ENCODE results near the gene PXDN. TPM values are rescaled to one million over a fixed set of nuclear protein-coding genes. Genes with fewer than 3 reads are reported as not detected.

Gene PXDN
- total RNA-seq, 4 donors from 2014 or later: 9.0 to 46.2 (median 18.5) TPM

DNA sequence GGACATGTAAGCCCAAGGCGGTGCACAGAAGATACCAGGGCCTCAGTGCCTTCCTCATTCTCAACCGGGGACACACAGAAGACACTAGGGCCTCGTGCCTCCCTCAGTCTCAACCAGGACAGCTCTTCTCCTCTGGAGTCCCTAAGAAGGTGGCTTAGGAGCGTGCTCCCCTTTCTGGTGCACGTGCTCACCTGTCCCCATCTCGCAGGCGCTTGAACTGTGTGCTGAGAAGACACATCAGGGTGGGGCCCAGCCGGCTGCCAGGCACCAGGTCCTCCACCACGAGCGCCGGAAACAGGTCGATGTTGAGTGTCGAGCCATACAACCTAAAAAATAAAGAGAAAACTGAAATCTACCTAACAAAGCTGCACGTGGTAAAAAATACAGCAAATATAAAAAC is 99.9 kb downstream of the PXDN start:
- no peak for DNase-seq
- Histone ChIP-seq H3K4me3 (no peak overlapping the region), H3K9me3 (no peaks in the 10 kb centered on the region), H3K36me3 (no peaks in the 10 kb centered on the region), H3K27me3 (no peaks in the 10 kb centered on the region), H3K27ac (no peak overlapping the region), H3K4me1 (peaks cover 5 to 23% (median 10%) of the 10 kb centered on the region in 4 donors)
- TF ChIP-seq, protein P1, sequence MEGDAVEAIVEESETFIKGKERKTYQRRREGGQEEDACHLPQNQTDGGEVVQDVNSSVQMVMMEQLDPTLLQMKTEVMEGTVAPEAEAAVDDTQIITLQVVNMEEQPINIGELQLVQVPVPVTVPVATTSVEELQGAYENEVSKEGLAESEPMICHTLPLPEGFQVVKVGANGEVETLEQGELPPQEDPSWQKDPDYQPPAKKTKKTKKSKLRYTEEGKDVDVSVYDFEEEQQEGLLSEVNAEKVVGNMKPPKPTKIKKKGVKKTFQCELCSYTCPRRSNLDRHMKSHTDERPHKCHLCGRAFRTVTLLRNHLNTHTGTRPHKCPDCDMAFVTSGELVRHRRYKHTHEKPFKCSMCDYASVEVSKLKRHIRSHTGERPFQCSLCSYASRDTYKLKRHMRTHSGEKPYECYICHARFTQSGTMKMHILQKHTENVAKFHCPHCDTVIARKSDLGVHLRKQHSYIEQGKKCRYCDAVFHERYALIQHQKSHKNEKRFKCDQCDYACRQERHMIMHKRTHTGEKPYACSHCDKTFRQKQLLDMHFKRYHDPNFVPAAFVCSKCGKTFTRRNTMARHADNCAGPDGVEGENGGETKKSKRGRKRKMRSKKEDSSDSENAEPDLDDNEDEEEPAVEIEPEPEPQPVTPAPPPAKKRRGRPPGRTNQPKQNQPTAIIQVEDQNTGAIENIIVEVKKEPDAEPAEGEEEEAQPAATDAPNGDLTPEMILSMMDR (IDR thresholded peaks at IDR 0.05): no peak
- TF ChIP-seq EP300 (IDR thresholded peaks at IDR 0.05; ENCODE audit: low read depth) (no peak), POLR2AphosphoS5 (IDR thresholded peaks at IDR 0.05) (no peak), POLR2A (IDR thresholded peaks at IDR 0.05) (no peak)
- intact Hi-C loops (cut with DNase I; ENCODE audit: low total_unique reads): no loop called here
- WGBS, 2 donors (ENCODE audit: low coverage in 1 of 2): 83 to 90% methylated on average over 8 to 14 of the region's 14 CpGs
- in situ Hi-C loops (cut with MboI; ENCODE audit: low pct_ligation_motif_present in 1 of 4, low pct_unique_long_range_greater_than_20kb in 1 of 4, low sequenced_read_pairs in 3 of 4): no loop called here

DNA sequence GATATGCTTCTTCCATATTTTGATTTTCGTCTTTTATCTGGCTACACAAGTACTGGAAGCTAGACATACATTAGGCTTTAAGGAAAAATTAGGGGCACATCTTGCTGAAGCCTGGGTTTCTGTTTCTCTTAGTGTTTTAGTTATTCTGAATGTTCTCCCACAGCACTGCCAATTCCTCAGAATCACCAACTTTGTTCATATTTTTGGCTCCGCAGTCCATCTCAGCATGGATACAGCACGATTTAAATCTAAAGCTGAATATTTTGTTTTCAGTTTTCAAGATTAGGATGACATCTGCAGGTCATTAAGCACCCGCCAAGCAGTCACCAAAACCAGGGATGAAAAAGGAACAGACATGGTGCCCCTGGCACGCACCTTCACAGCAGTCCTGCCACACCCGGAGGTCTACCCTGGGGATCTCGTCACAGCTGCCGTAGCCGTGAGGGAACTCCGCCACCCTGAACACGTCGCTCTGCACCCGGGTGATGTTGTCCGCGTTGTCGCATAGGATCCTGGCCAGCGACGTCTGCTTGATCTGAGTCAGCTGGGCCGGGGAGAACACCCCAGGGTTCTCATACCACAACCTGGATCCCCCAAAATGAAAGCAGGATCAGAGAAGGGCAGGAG is 101.2 kb downstream of the PXDN start:
- DNase-seq: no peak
- H3K4me1 ChIP-seq: peaks cover 5 to 23% (median 10%) of the 10 kb centered on the region in 4 donors
- H3K9me3 ChIP-seq: no peaks in the 10 kb centered on the region
- no peak overlapping the region for H3K4me3 ChIP-seq
- H3K27ac ChIP-seq: peak overlapping the region in 1 of 4 donors; percentile 18
- H3K36me3 ChIP-seq: no peaks in the 10 kb centered on the region
- intact Hi-C loops (cut with DNase I; ENCODE audit: low total_unique reads) (no loop called here), in situ Hi-C loops (cut with MboI; ENCODE audit: low pct_ligation_motif_present in 1 of 4, low pct_unique_long_range_greater_than_20kb in 1 of 4, low sequenced_read_pairs in 3 of 4) (no loop called here)
- WGBS, 2 donors (ENCODE audit: low coverage in 1 of 2): 85 to 90% methylated on average over 11 to 19 of the region's 19 CpGs
- no peak for TF ChIP-seq POLR2AphosphoS5 (IDR thresholded peaks at IDR 0.05)
- H3K27me3 ChIP-seq: no peaks in the 10 kb centered on the region

DNA sequence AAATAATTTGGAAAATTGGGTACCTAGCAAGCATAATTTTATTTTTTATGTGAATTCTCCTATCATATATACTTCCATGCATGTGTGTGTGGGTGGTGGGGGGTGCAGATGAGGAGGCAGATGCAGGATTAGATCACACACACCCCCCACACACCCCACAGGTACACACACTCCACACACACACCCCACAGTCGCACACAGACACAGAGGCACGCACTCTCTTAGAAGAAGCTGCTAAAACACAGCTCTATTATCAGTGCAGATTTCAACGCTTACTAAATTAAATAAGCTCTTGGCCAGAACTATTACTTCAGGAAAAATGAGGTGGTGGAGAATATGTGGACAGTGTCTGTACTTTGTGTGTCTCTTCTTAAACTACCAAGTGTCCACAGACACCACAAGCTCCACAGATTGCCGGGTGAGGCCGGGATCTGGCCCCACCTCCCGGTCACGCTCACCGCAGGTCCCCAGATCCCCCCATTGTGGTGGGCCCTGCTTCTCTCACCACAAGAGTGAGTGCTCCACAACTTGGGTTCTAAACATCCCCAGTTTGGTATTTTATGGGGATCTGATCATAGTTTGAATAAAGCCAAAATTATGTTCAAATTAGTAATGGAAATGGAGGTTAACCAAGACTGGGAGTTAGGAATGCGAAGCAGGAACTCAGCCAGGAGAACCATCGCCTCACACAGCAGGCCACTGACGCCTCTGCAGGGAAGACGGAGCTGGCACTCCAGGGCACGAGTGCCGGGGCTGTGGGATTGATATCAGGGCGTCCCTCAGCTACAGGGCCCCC is 102.1 kb downstream of the PXDN start:
- peaks cover 5 to 23% (median 10%) of the 10 kb centered on the region in 4 donors for H3K4me1 ChIP-seq
- H3K27ac ChIP-seq: peak overlapping the region in 3 of 4 donors; percentile 18 to 57 (median 30)
- DNase-seq: no peak
- H3K27me3 ChIP-seq: no peaks in the 10 kb centered on the region
- intact Hi-C loops (cut with DNase I; ENCODE audit: low total_unique reads): no loop called here
- WGBS, 2 donors (ENCODE audit: low coverage in 1 of 2): 73 to 79% methylated on average over 3 to 15 of the region's 15 CpGs
- no peak overlapping the region for H3K4me3 ChIP-seq
- no peaks in the 10 kb centered on the region for H3K36me3 ChIP-seq
- in situ Hi-C loops (cut with MboI; ENCODE audit: low pct_ligation_motif_present in 1 of 4, low pct_unique_long_range_greater_than_20kb in 1 of 4, low sequenced_read_pairs in 3 of 4): no loop called here
- H3K9me3 ChIP-seq: no peaks in the 10 kb centered on the region
- no peak for TF ChIP-seq EP300 (IDR thresholded peaks at IDR 0.05; ENCODE audit: low read depth)
- TF ChIP-seq POLR2A (IDR thresholded peaks at IDR 0.05): no peak
- no peak for TF ChIP-seq POLR2AphosphoS5 (IDR thresholded peaks at IDR 0.05)
- TF ChIP-seq, protein P1 (IDR thresholded peaks at IDR 0.05): no peak

DNA sequence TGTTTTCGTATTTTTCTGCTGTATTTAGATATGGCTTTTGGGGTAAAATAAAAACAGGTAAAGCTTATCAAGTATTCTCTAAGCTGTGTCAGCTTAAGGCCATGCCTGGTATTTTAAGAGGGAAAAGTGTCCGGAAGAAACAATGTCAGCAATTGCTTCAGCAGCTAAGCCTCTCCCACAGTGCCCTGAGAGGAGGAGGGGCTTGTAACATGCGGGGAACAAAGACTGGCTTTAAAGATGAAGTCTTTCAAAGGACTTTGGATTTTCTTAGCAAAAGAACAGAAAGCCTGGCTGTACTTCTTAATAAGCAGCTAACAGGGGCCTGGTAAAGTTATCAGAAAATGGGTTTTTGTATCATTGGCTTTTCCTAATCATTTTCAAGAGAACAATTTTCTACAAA is 102.8 kb downstream of the PXDN start:
- Histone ChIP-seq H3K36me3 (no peaks in the 10 kb centered on the region), H3K27me3 (no peaks in the 10 kb centered on the region), H3K9me3 (no peaks in the 10 kb centered on the region), H3K4me3 (no peak overlapping the region), H3K27ac (peak overlapping the region; percentile 29 to 70 (median 47)), H3K4me1 (peaks cover 5 to 23% (median 10%) of the 10 kb centered on the region in 4 donors)
- TF ChIP-seq POLR2A (IDR thresholded peaks at IDR 0.05) (no peak), POLR2AphosphoS5 (IDR thresholded peaks at IDR 0.05) (no peak), EP300 (IDR thresholded peaks at IDR 0.05; ENCODE audit: low read depth) (no peak)
- TF ChIP-seq, protein P1 (IDR thresholded peaks at IDR 0.05): no peak
- intact Hi-C loops (cut with DNase I; ENCODE audit: low total_unique reads): no loop called here
- WGBS, 2 donors (ENCODE audit: low coverage in 1 of 2): 24 to 51% methylated on average over 3 of the region's 3 CpGs
- in situ Hi-C loops (cut with MboI; ENCODE audit: low pct_ligation_motif_present in 1 of 4, low pct_unique_long_range_greater_than_20kb in 1 of 4, low sequenced_read_pairs in 3 of 4): no loop called here
- DNase-seq: no peak
